ENCODE measurements around the gene TTC34.

Gene TTC34

DNA sequence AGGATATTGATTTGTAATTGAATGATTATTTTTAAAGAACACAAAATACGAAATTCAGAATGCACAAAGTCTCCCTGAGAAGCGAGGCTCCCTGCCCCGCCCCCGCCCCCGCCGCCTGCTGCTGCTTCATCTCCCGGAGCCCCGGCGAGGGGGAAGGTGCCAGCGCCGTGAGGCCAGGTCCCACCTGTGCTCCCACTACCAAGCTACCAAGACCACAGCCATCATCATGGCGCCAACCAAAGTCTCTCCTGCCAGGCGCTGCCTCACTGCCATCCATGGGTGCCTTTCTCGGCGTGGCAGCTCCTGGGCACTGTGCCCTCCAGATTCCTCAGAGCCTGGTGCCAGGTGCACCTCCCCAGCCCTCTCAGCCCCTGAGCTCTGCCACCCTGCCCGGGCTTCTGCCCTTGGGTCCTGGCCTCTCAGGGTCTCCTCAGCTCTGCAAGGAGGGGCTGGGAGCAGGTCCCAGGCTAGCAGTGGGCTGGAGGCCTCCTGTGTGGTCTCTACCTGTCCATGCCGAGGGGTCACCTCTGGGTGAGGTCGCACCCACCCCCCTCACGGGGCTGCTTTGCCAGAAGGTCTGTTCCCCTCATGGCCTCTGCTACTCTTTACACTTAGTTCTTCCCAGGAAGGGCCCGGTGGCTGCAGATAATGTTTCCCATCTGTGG, 29.4 kb upstream of the TTC34 start:
- no CpG with 5 or more reads among the region's 20 CpGs for WGBS (ENCODE audit: extremely low coverage, insufficient coverage, insufficient read length)
- H3K27me3 ChIP-seq (ENCODE audit: insufficient read depth, low read length) = no peaks in the 10 kb centered on the region

DNA sequence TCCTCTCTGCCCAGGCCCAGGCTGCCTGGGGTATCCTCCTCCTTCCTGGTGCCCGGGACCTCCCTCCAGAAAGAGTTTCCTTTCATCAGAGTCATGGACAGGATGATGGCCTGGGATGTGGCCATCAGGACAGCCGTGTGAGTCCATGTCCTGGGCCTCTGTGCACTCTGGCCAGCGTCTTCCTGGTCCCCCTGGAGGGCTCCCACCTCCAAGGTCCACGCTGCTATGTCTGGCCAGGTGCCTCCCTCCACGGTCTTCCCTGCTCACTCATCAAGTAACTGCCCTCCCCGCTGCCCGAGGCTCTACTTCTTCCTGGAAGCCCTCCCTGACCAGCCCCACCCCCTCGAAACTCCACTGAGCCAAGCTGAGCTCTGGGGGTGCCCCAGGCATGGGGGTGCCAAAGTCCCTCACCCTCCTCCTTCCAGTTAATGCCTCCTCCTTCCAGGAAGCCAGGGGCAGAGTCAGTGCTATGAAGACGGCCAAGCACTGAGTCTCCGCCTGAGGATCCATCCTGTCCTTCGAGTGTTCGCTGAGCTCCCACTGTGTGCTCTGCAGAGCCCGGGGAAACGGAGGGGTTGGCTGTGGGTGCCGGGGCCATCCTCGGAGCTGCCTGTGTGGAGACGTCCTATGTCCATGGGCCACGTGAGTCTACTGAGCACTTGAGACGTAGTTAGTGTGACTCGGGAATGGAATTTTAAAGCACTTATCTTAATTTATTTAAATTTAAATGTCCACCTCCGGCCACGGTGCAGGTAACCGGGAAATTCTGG, 28.5 kb upstream of the TTC34 start:
- no peak overlapping the region for H3K4ac ChIP-seq (ENCODE audit: low read depth, low read length)
- H3K36me3 ChIP-seq (ENCODE audit: control insufficient read depth in 1 of 2, insufficient read depth in 2 of 2, low read length in 2 of 2) = no peaks in the 10 kb centered on the region
- H3K9ac ChIP-seq (ENCODE audit: low read length) = no peak overlapping the region
- H2AK5ac ChIP-seq (ENCODE audit: low read length) = no peak overlapping the region
- H3K18ac ChIP-seq (ENCODE audit: low read length) = no peak overlapping the region
- H2BK5ac ChIP-seq (ENCODE audit: low read depth, low read length, poor library complexity) = no peak overlapping the region
- H4K12ac ChIP-seq (ENCODE audit: low read depth, low read length) = no peak overlapping the region
- no peaks in the 10 kb centered on the region for H3K4me1 ChIP-seq (ENCODE audit: control insufficient read depth in 1 of 2, insufficient read depth in 2 of 2, low read length in 2 of 2)
- no peaks in the 10 kb centered on the region for H3K79me2 ChIP-seq (ENCODE audit: control insufficient read depth, insufficient read depth, low read length, poor library complexity)
- H3K4me3 ChIP-seq (ENCODE audit: low read depth, low read length) = no peak overlapping the region
- no peak overlapping the region for H3K14ac ChIP-seq (ENCODE audit: low read length)
- H3K27ac ChIP-seq (ENCODE audit: low read depth, low read length) = no peak overlapping the region
- no peak overlapping the region for H3K4me2 ChIP-seq (ENCODE audit: low read length)
- no peak overlapping the region for H2AFZ ChIP-seq (ENCODE audit: insufficient read depth, low read length, poor library complexity)
- peaks cover 89% of the 10 kb centered on the region for H3K9me3 ChIP-seq (ENCODE audit: insufficient read depth, low read depth, low read length)
- no peak for DNase-seq
- H4K8ac ChIP-seq (ENCODE audit: low read depth, low read length) = no peak overlapping the region
- H2BK120ac ChIP-seq (ENCODE audit: insufficient read depth, low read length, poor library complexity) = no peak overlapping the region
- no CpG with 5 or more reads among the region's 23 CpGs for WGBS (ENCODE audit: extremely low coverage, insufficient coverage, insufficient read length)
- H3K23ac ChIP-seq (ENCODE audit: low read length) = no peak overlapping the region
- no peak overlapping the region for H4K91ac ChIP-seq (ENCODE audit: low read depth, low read length)
- no peaks in the 10 kb centered on the region for H3K79me1 ChIP-seq (ENCODE audit: low read length)
- no peak overlapping the region for H2BK12ac ChIP-seq (ENCODE audit: low read length)
- H3K27me3 ChIP-seq (ENCODE audit: insufficient read depth, low read length) = no peaks in the 10 kb centered on the region

More for the DNA sequence above, 29.4 kb upstream of the TTC34 start:
- Histone ChIP-seq H2AK5ac (ENCODE audit: low read length) (no peak overlapping the region), H3K4me2 (ENCODE audit: low read length) (no peak overlapping the region), H2AFZ (ENCODE audit: insufficient read depth, low read length, poor library complexity) (no peak overlapping the region), H3K4ac (ENCODE audit: low read depth, low read length) (no peak overlapping the region), H4K12ac (ENCODE audit: low read depth, low read length) (no peak overlapping the region), H2BK5ac (ENCODE audit: low read depth, low read length, poor library complexity) (no peak overlapping the region), H3K4me1 (ENCODE audit: control insufficient read depth in 1 of 2, insufficient read depth in 2 of 2, low read length in 2 of 2) (no peaks in the 10 kb centered on the region), H3K27ac (ENCODE audit: low read depth, low read length) (no peak overlapping the region), H4K91ac (ENCODE audit: low read depth, low read length) (no peak overlapping the region), H3K23ac (ENCODE audit: low read length) (no peak overlapping the region), H3K79me2 (ENCODE audit: control insufficient read depth, insufficient read depth, low read length, poor library complexity) (no peaks in the 10 kb centered on the region), H4K8ac (ENCODE audit: low read depth, low read length) (no peak overlapping the region), H3K9ac (ENCODE audit: low read length) (no peak overlapping the region), H3K79me1 (ENCODE audit: low read length) (no peaks in the 10 kb centered on the region), H3K14ac (ENCODE audit: low read length) (no peak overlapping the region), H3K18ac (ENCODE audit: low read length) (no peak overlapping the region), H2BK120ac (ENCODE audit: insufficient read depth, low read length, poor library complexity) (no peak overlapping the region), H3K9me3 (ENCODE audit: insufficient read depth, low read depth, low read length) (peaks cover 83% of the 10 kb centered on the region), H3K4me3 (ENCODE audit: low read depth, low read length) (no peak overlapping the region), H2BK12ac (ENCODE audit: low read length) (no peak overlapping the region), H3K36me3 (ENCODE audit: control insufficient read depth in 1 of 2, insufficient read depth in 2 of 2, low read length in 2 of 2) (no peaks in the 10 kb centered on the region)
- no peak for DNase-seq

DNA sequence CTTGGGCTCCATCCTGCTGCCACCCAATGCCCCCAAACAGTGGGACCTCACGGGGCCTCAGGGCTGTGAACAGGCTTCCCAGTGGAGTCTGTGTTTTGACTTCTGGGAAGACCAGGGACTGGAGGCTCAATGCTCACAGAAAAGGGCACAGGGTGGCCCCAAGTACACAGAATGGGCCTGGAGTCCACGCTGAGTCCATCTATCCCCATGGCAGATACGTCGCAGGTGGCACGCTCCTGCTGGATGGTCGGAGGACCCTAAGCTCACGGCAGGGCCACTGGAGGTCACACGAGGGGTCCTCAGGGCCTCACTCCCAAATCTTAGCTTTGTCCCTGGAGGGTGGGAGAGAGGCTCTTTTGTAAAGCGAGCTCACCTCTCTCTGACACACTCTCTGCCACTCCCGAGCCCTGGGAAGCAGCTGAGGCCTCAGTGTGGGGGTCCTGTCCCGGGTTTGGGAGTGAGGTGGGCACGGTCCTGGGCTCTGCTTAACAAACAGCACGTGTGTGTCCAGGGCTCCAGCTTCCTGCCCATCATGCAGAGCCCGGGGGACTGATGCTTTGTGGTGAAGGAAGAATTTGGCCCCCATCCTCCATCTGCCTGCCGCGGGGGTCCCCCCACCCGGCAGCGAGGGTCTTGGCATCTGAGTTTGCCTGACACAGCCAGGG, 27.2 kb upstream of the TTC34 start:
- Histone ChIP-seq H3K14ac (ENCODE audit: low read length) (no peak overlapping the region), H2BK5ac (ENCODE audit: low read depth, low read length, poor library complexity) (no peak overlapping the region), H2BK120ac (ENCODE audit: insufficient read depth, low read length, poor library complexity) (no peak overlapping the region), H3K4me3 (ENCODE audit: low read depth, low read length) (no peak overlapping the region), H3K9ac (ENCODE audit: low read length) (no peak overlapping the region), H3K4me1 (ENCODE audit: control insufficient read depth in 1 of 2, insufficient read depth in 2 of 2, low read length in 2 of 2) (no peaks in the 10 kb centered on the region), H3K79me1 (ENCODE audit: low read length) (no peaks in the 10 kb centered on the region), H2BK12ac (ENCODE audit: low read length) (no peak overlapping the region), H3K4me2 (ENCODE audit: low read length) (no peak overlapping the region), H2AFZ (ENCODE audit: insufficient read depth, low read length, poor library complexity) (no peak overlapping the region), H3K18ac (ENCODE audit: low read length) (no peak overlapping the region), H4K91ac (ENCODE audit: low read depth, low read length) (no peak overlapping the region), H3K23ac (ENCODE audit: low read length) (no peak overlapping the region), H3K4ac (ENCODE audit: low read depth, low read length) (no peak overlapping the region), H3K27me3 (ENCODE audit: insufficient read depth, low read length) (no peaks in the 10 kb centered on the region), H4K8ac (ENCODE audit: low read depth, low read length) (no peak overlapping the region), H4K12ac (ENCODE audit: low read depth, low read length) (no peak overlapping the region), H3K79me2 (ENCODE audit: control insufficient read depth, insufficient read depth, low read length, poor library complexity) (no peaks in the 10 kb centered on the region), H2AK5ac (ENCODE audit: low read length) (no peak overlapping the region), H3K36me3 (ENCODE audit: control insufficient read depth in 1 of 2, insufficient read depth in 2 of 2, low read length in 2 of 2) (no peaks in the 10 kb centered on the region), H3K9me3 (ENCODE audit: insufficient read depth, low read depth, low read length) (peaks cover 89% of the 10 kb centered on the region), H3K27ac (ENCODE audit: low read depth, low read length) (no peak overlapping the region)
- WGBS (ENCODE audit: extremely low coverage, insufficient coverage, insufficient read length) = no CpG with 5 or more reads among the region's 18 CpGs
- no peak for DNase-seq

DNA sequence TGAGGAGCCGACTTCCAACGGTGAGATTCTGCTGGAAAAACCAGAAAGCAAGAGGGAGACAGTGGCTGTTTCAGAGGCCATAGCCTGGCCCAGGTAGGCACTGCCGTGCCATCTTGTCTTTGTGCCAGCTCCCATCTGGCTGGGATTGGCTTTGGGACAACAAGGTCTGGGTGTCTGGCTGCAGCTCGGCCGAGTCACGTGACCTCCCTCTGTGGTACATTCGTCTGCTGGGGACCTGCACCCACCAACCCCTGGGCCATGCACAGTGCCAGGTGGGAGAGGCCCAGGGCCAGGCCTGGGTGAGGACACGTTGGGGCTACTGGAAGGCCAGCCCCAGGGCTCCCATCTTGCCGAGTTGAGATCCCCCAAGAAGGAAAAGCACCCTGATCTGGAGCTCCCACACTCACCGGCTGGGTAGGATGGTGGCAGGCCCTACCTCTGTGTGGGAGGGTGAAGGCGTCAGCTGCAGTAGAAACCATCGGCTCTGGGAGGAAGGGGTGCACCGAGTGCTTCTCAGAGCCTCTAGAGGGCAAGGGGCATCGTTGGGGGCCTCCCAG, 25.3 kb upstream of the TTC34 start:
- Histone ChIP-seq H3K18ac (ENCODE audit: low read length) (no peak overlapping the region), H3K79me1 (ENCODE audit: low read length) (no peaks in the 10 kb centered on the region), H2BK5ac (ENCODE audit: low read depth, low read length, poor library complexity) (no peak overlapping the region), H3K9ac (ENCODE audit: low read length) (no peak overlapping the region), H4K12ac (ENCODE audit: low read depth, low read length) (no peak overlapping the region), H2AK5ac (ENCODE audit: low read length) (no peak overlapping the region), H3K4me2 (ENCODE audit: low read length) (no peak overlapping the region), H4K91ac (ENCODE audit: low read depth, low read length) (no peak overlapping the region), H3K23ac (ENCODE audit: low read length) (no peak overlapping the region), H4K8ac (ENCODE audit: low read depth, low read length) (no peak overlapping the region), H2AFZ (ENCODE audit: insufficient read depth, low read length, poor library complexity) (no peak overlapping the region), H3K4me1 (ENCODE audit: control insufficient read depth in 1 of 2, insufficient read depth in 2 of 2, low read length in 2 of 2) (no peaks in the 10 kb centered on the region), H3K4ac (ENCODE audit: low read depth, low read length) (no peak overlapping the region), H3K27ac (ENCODE audit: low read depth, low read length) (no peak overlapping the region), H2BK120ac (ENCODE audit: insufficient read depth, low read length, poor library complexity) (no peak overlapping the region), H3K4me3 (ENCODE audit: low read depth, low read length) (no peak overlapping the region), H3K36me3 (ENCODE audit: control insufficient read depth in 1 of 2, insufficient read depth in 2 of 2, low read length in 2 of 2) (no peaks in the 10 kb centered on the region), H3K14ac (ENCODE audit: low read length) (no peak overlapping the region), H3K79me2 (ENCODE audit: control insufficient read depth, insufficient read depth, low read length, poor library complexity) (no peaks in the 10 kb centered on the region), H2BK12ac (ENCODE audit: low read length) (no peak overlapping the region), H3K9me3 (ENCODE audit: insufficient read depth, low read depth, low read length) (peaks cover 84% of the 10 kb centered on the region), H3K27me3 (ENCODE audit: insufficient read depth, low read length) (no peaks in the 10 kb centered on the region)
- no peak for DNase-seq
- no CpG with 5 or more reads among the region's 14 CpGs for WGBS (ENCODE audit: extremely low coverage, insufficient coverage, insufficient read length)
